Tibial nerve (tissue), 4 donors: ENCODE results near the gene SLC25A38. TPM values are rescaled to one million over a fixed set of nuclear protein-coding genes. Genes with fewer than 3 reads are reported as not detected.

Experiments used
- DNase-seq, 2 donors: peaks; one replicate each; pipeline ENCODE4 v3.0.0-alpha.2; 2019; ENCODE audit warnings: low spot score in 2 of 2
- H3K27ac ChIP-seq, 4 donors: fragments of 200-600 bp; sonication (generic) in 3 of 4; one replicate each; pipeline ENCODE4 v1.5.1; 2017 to 2019; ENCODE audit warnings: mild to moderate bottlenecking in 1 of 4
- H3K27me3 ChIP-seq, 2 donors: fragments of 200-600 bp; sonication (generic) in 1 of 2; one replicate each; pipeline versions ENCODE4 v1.5.1 to v1.6.0; 2017 to 2019
- H3K36me3 ChIP-seq, 3 donors: fragments of 200-600 bp; sonication (generic); one replicate each; pipeline ENCODE4 v1.5.1; 2018 to 2019
- H3K4me1 ChIP-seq, 4 donors: fragments of 200-600 bp; sonication (generic) in 3 of 4; one replicate each; pipeline ENCODE4 v1.5.1; 2017 to 2019
- H3K4me3 ChIP-seq, 4 donors: fragments of 200-600 bp; sonication (generic) in 3 of 4; one replicate each; pipeline ENCODE4 v1.5.1; 2017 to 2019; ENCODE audit warnings: mild to moderate bottlenecking in 1 of 4, moderate library complexity in 1 of 4
- H3K9me3 ChIP-seq, 4 donors: fragments of 200-600 bp; sonication (generic) in 3 of 4; one replicate each; pipeline ENCODE4 v1.5.1; 2017 to 2019
- CTCF ChIP-seq, 5 experiments: fragments of 200-600 bp in 3 of 5; fragments of 450-650 bp in 2 of 5; sonication (generic) in 3 of 5; IDR thresholded peaks; one replicate each; pipeline ENCODE4 v1.5.1; 2016 to 2019; ENCODE audit warnings: antibody characterized with exemption in 5 of 5, mild to moderate bottlenecking in 3 of 5, moderate library complexity in 2 of 5
- EP300 ChIP-seq, 2 donors: sonication (generic); formaldehyde crosslinking; IDR thresholded peaks; one replicate each; pipeline ENCODE4 v1.6.1; 2017; ENCODE audit warnings: antibody characterized with exemption in 2 of 2, mild to moderate bottlenecking in 1 of 2
- POLR2A ChIP-seq, 2 donors: fragments of 450-650 bp; IDR thresholded peaks; one replicate each; pipeline ENCODE4 v1.6.1; 2017; ENCODE audit warnings: antibody characterized with exemption in 2 of 2, mild to moderate bottlenecking in 2 of 2, moderate library complexity in 2 of 2
- WGBS, 2 donors: methylation state at CpG; one replicate each; pipeline ENCODE4 v1.1.5; 2018; 5-methylcytosine and 5-hydroxymethylcytosine counted together
- total RNA-seq, 4 donors: library from RNA; depleted of rRNA; stranded (reverse); fragments of >200 nt; gene quantifications; one replicate each; pipeline ENCODE4 v1.1.0, GENCODE V29; 2016

SLC25A38 gene
- 10 to 100 TPM; 21.9 to 35.0 (median 29.6) TPM for total RNA-seq

GRCh38 chr3:39383045-39383880 is at the start of gene SLC25A38:
Gene SLC25A38, plus strand, starts transcription at chr3:39383370. Its CDS starts 355 bp downstream, at chr3:39383725.
- H3K4me3 ChIP-seq: peak within 1 kb of the TSS; percentile 76 to 98 (median 85)
- peak within 1 kb of the TSS; percentile 71 to 98 (median 91) for H3K27ac ChIP-seq
- H3K36me3 ChIP-seq: no peaks in the 10 kb centered on the region
- no peaks in the 10 kb centered on the region for H3K9me3 ChIP-seq
- peaks cover 0 to 22% (median 12%) of the 10 kb centered on the region in 4 donors for H3K4me1 ChIP-seq
- TF ChIP-seq POLR2A (IDR thresholded peaks at IDR 0.05) (peak; percentile 32 to 37), CTCF (IDR thresholded peaks at IDR 0.05) (peak; percentile 25 to 39 (median 30)), EP300 (IDR thresholded peaks at IDR 0.05) (peak; percentile 22 to 78)
- DNase-seq: peak; percentile 65 to 70
- WGBS, 2 donors: 1% methylated on average over 50 to 62 of the region's 62 CpGs
- H3K27me3 ChIP-seq: no peaks in the 10 kb centered on the region

GRCh38 chr3:39333607-39334006 is 49.6 kb upstream of the SLC25A38 start:
- no peaks in the 10 kb centered on the region for H3K36me3 ChIP-seq
- H3K27ac ChIP-seq: no peak overlapping the region
- H3K4me1 ChIP-seq: no peaks in the 10 kb centered on the region
- no peaks in the 10 kb centered on the region for H3K9me3 ChIP-seq
- H3K4me3 ChIP-seq: no peak overlapping the region
- H3K27me3 ChIP-seq: no peaks in the 10 kb centered on the region
- DNase-seq: no peak
- TF ChIP-seq POLR2A (IDR thresholded peaks at IDR 0.05) (no peak), EP300 (IDR thresholded peaks at IDR 0.05) (no peak), CTCF (IDR thresholded peaks at IDR 0.05) (no peak)

GRCh38 chr3:39334205-39334604 is 49.0 kb upstream of the SLC25A38 start:
- 88 to 91% methylated on average over 4 of the region's 4 CpGs for WGBS, 2 donors
- no peaks in the 10 kb centered on the region for H3K9me3 ChIP-seq
- DNase-seq: no peak

GRCh38 chr3:39338201-39338600 is 45.0 kb upstream of the SLC25A38 start:
- H3K9me3 ChIP-seq: no peaks in the 10 kb centered on the region
- H3K4me3 ChIP-seq: no peak overlapping the region
- H3K27me3 ChIP-seq: no peaks in the 10 kb centered on the region
- no peaks in the 10 kb centered on the region for H3K36me3 ChIP-seq
- TF ChIP-seq POLR2A (IDR thresholded peaks at IDR 0.05): no peak
- TF ChIP-seq CTCF (IDR thresholded peaks at IDR 0.05): no peak
- no peak for TF ChIP-seq EP300 (IDR thresholded peaks at IDR 0.05)
- H3K27ac ChIP-seq: no peak overlapping the region
- DNase-seq: no peak
- WGBS, 2 donors: 71 to 83% methylated on average over 1 of the region's 1 CpG
- no peaks in the 10 kb centered on the region for H3K4me1 ChIP-seq

More at GRCh38 chr3:39334205-39334604, 49.0 kb upstream of the SLC25A38 start:
- Histone ChIP-seq H3K4me3 (no peak overlapping the region), H3K36me3 (no peaks in the 10 kb centered on the region), H3K4me1 (no peaks in the 10 kb centered on the region), H3K27ac (no peak overlapping the region), H3K27me3 (no peaks in the 10 kb centered on the region)
- TF ChIP-seq EP300 (IDR thresholded peaks at IDR 0.05): no peak
- TF ChIP-seq CTCF (IDR thresholded peaks at IDR 0.05): no peak
- no peak for TF ChIP-seq POLR2A (IDR thresholded peaks at IDR 0.05)

- no peak for TF ChIP-seq EP300 (IDR thresholded peaks at IDR 0.05)
- no peak for TF ChIP-seq CTCF (IDR thresholded peaks at IDR 0.05)
- TF ChIP-seq POLR2A (IDR thresholded peaks at IDR 0.05): no peak
- Histone ChIP-seq H3K4me1 (no peaks in the 10 kb centered on the region), H3K27me3 (no peaks in the 10 kb centered on the region), H3K27ac (no peak overlapping the region), H3K9me3 (no peaks in the 10 kb centered on the region), H3K36me3 (no peaks in the 10 kb centered on the region), H3K4me3 (no peak overlapping the region)
- no peak for DNase-seq
- 32 to 68% methylated on average over 1 of the region's 1 CpG for WGBS, 2 donors
Measured at GRCh38 chr3:39339086-39339485, 44.1 kb upstream of the SLC25A38 start.
